Smooth muscle cell (in vitro differentiated cells): ENCODE data around the gene ADAMTS6. TPM values are rescaled to one million over a fixed set of nuclear protein-coding genes. Genes with fewer than 3 reads are reported as not detected.

Source experiments
- DNase-seq: peaks from one replicate; lab custom pipeline; 2025; ENCODE audit not compliant: unreplicated experiment; lab: John Stamatoyannopoulos, UW
- H2AFZ ChIP-seq: fragments of 200-600 bp; sonication (generic); 2 replicates; pipeline ENCODE4 v1.6.0; 2016; ENCODE audit warnings: antibody characterized with exemption, low read depth, mild to moderate bottlenecking
- H3F3A ChIP-seq: fragments of 200-600 bp; sonication (generic); 2 replicates; pipeline ENCODE4 v1.6.0; 2017; ENCODE audit warnings: antibody characterized with exemption, low read depth
- H3K27ac ChIP-seq: fragments of 200-600 bp; sonication (generic); 2 replicates; pipeline ENCODE4 v1.5.1; 2016; ENCODE audit warnings: low read depth, mild to moderate bottlenecking
- H3K27me3 ChIP-seq: fragments of 200-600 bp; sonication (generic); 2 replicates; pipeline ENCODE4 v1.6.1; 2016; ENCODE audit warnings: low read depth, mild to moderate bottlenecking
- H3K36me3 ChIP-seq: fragments of 200-600 bp; sonication (generic); 2 replicates; pipeline ENCODE4 v1.5.1; 2016; ENCODE audit warnings: low read depth
- H3K4me1 ChIP-seq: fragments of 200-600 bp; sonication (generic); 2 replicates; pipeline ENCODE4 v1.5.1; 2016; ENCODE audit warnings: low read depth
- H3K4me2 ChIP-seq: fragments of 200-600 bp; sonication (generic); 2 replicates; pipeline ENCODE4 v1.6.0; 2016; ENCODE audit warnings: mild to moderate bottlenecking
- H3K4me3 ChIP-seq: fragments of 200-600 bp; sonication (generic); 2 replicates; pipeline ENCODE4 v1.5.1; 2016; ENCODE audit warnings: mild to moderate bottlenecking
- H3K79me2 ChIP-seq: fragments of 200-600 bp; sonication (generic); 2 replicates; pipeline ENCODE4 v1.6.0; 2016; ENCODE audit warnings: low read depth, mild to moderate bottlenecking
- H3K9ac ChIP-seq: fragments of 200-600 bp; sonication (generic); 2 replicates; pipeline ENCODE4 v1.6.0; 2016; ENCODE audit warnings: low read depth
- H3K9me3 ChIP-seq: fragments of 200-600 bp; sonication (generic); replicated peaks from 2 replicates; pipeline ENCODE4 v1.5.1; 2016; ENCODE audit warnings: low read depth
- H4K20me1 ChIP-seq: fragments of 200-600 bp; sonication (generic); 2 replicates; pipeline ENCODE4 v1.6.0; 2016; ENCODE audit warnings: low read depth
- CTCF ChIP-seq: fragments of 200-600 bp; sonication (generic); IDR thresholded peaks from 2 replicates; pipeline ENCODE4 v1.5.1; 2017; ENCODE audit warnings: borderline replicate concordance, mild to moderate bottlenecking, antibody characterized with exemption; ENCODE audit not compliant: insufficient read depth, poor library complexity, severe bottlenecking
- WGBS: methylation state at CpG from one replicate; pipeline ENCODE4 v1.1.7; 2016; ENCODE audit warnings: low lambda C conversion rate; 5-methylcytosine and 5-hydroxymethylcytosine counted together
- polyA plus RNA-seq: library from polyadenylated mRNA; unstranded; fragments of >200 nt; fragmentation: Nextera tagmentation; extraction: Ambion mirVana; gene quantifications from 2 replicates; pipeline ENCODE4 v1.2.1, GENCODE V29; 2016
- total RNA-seq: library from RNA; depleted of rRNA; stranded (reverse); fragments of >200 nt; gene quantifications from 2 replicates; pipeline ENCODE4 v1.2.3, GENCODE V29; 2014

The ADAMTS6 gene
- total and polyA plus RNA-seq, 2 experiments from 2014 or later: 5.9 to 111 TPM

- 85% methylated on average over 1 of the region's 1 CpG for WGBS
- DNase-seq: no peak
Observed at GRCh38 chr5:65276178-65276890, 205.4 kb downstream of the ADAMTS6 start.

GRCh38 chr5:65271906-65272305 is 209.8 kb downstream of the ADAMTS6 start:
- no peak overlapping the region for H3K9ac ChIP-seq
- H3K36me3 ChIP-seq: peaks cover 5% of the 10 kb centered on the region
- no peak for DNase-seq
- H3K4me3 ChIP-seq: no peak overlapping the region
- no peaks in the 10 kb centered on the region for H3F3A ChIP-seq
- H3K4me1 ChIP-seq: no peaks in the 10 kb centered on the region
- no peaks in the 10 kb centered on the region for H3K9me3 ChIP-seq
- no peak for TF ChIP-seq CTCF
- 90% methylated on average over 1 of the region's 1 CpG for WGBS
- no peak overlapping the region for H2AFZ ChIP-seq
- H4K20me1 ChIP-seq: no peaks in the 10 kb centered on the region
- no peak overlapping the region for H3K4me2 ChIP-seq
- H3K79me2 ChIP-seq: no peaks in the 10 kb centered on the region
- H3K27me3 ChIP-seq: no peaks in the 10 kb centered on the region
- H3K27ac ChIP-seq: no peak overlapping the region

More at GRCh38 chr5:65276178-65276890, 205.4 kb downstream of the ADAMTS6 start:
- Histone ChIP-seq H3K27me3 (no peaks in the 10 kb centered on the region), H3F3A (no peaks in the 10 kb centered on the region), H3K4me2 (no peak overlapping the region), H2AFZ (no peak overlapping the region), H3K36me3 (no peaks in the 10 kb centered on the region), H3K4me3 (no peak overlapping the region), H3K9me3 (no peaks in the 10 kb centered on the region), H3K9ac (no peak overlapping the region), H3K4me1 (no peaks in the 10 kb centered on the region), H4K20me1 (no peaks in the 10 kb centered on the region), H3K79me2 (no peaks in the 10 kb centered on the region), H3K27ac (no peak overlapping the region)
- no peak for TF ChIP-seq CTCF

- H3K36me3 ChIP-seq: peaks cover 5% of the 10 kb centered on the region
- H3K4me1 ChIP-seq: no peaks in the 10 kb centered on the region
- H3K4me2 ChIP-seq: no peak overlapping the region
- H3K4me3 ChIP-seq: no peak overlapping the region
- no peak overlapping the region for H3K9ac ChIP-seq
- no peaks in the 10 kb centered on the region for H3K79me2 ChIP-seq
- no peaks in the 10 kb centered on the region for H3K9me3 ChIP-seq
- DNase-seq: no peak
- TF ChIP-seq CTCF: no peak
- no peaks in the 10 kb centered on the region for H3K27me3 ChIP-seq
- no peak overlapping the region for H3K27ac ChIP-seq
- WGBS: 96% methylated on average over 8 of the region's 8 CpGs
- peaks cover 11% of the 10 kb centered on the region for H3F3A ChIP-seq
- H2AFZ ChIP-seq: no peak overlapping the region
- no peaks in the 10 kb centered on the region for H4K20me1 ChIP-seq
Observed at GRCh38 chr5:65268525-65268924, 213.2 kb downstream of the ADAMTS6 start.

GRCh38 chr5:65264420-65264819 is 217.3 kb downstream of the ADAMTS6 start:
- H3K9me3 ChIP-seq: no peaks in the 10 kb centered on the region
- peaks cover 4% of the 10 kb centered on the region for H3K36me3 ChIP-seq
- no peak overlapping the region for H3K4me2 ChIP-seq
- peaks cover 14% of the 10 kb centered on the region for H3K4me1 ChIP-seq
- no peak overlapping the region for H3K4me3 ChIP-seq
- no peaks in the 10 kb centered on the region for H3K79me2 ChIP-seq
- DNase-seq: no peak
- peaks cover 11% of the 10 kb centered on the region for H3F3A ChIP-seq
- WGBS: 22% methylated on average over 1 of the region's 1 CpG
- H3K27me3 ChIP-seq: no peaks in the 10 kb centered on the region
- H2AFZ ChIP-seq: no peak overlapping the region
- no peak overlapping the region for H3K27ac ChIP-seq
- no peaks in the 10 kb centered on the region for H4K20me1 ChIP-seq
- H3K9ac ChIP-seq: no peak overlapping the region
- no peak for TF ChIP-seq CTCF
